Measurements from ENCODE around the gene CUL2.
"Not testable (repeated sequence)": the region's sequence is repeated elsewhere in the genome, so short reads cannot be mapped to it uniquely, and the experiment has no call there.

CUL2 gene

DNA sequence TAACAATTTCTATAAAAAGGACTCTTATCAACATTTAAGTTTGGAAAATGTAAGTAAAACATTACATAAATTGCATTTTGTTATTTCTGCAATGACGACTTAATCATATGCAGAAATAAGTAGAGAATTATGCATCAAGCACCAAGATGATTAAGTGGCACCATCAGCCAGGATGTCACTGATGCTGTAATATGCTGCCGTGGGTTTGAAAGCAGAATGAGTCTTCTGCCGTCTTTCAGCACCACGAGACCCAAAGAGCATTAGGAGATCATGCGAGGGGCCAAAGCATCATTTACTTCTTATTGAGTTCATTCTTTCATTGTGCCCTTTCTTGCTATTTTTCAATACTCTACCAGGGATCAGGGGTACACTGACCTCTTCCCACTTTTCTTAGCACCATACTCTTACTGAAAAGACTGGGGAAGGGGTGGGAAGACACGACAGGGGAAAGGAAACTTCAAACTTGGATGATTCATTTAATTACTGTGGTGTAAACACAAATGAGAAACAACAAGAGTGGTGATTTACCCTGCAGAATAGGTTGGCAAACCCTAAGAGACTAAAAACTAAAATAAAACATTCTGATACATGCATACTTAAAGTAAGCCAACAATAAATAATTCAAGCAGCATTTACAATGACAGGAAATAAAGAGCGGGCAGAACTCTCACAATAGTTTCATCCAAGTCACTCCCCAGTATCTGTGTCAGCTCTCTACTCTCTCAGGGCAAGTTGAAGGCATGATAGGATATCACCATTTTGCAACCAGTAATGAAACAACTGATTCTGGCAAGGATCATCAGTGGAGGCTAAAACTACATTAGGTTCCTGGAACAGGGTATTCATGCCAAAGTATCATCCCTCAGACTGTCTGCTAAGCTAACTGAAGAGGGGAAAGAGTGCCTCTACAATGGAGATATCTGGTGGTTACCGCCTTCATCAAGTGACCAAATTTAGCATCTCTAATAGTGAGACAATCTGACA is 70.8 kb downstream of the CUL2 start:
- DNase-seq (ENCODE audit: low read depth) = no peak

- DNase-seq (ENCODE audit: low read depth) = no peak
Measured at GRCh38 chr10:35017608-35018007, 72.5 kb downstream of the CUL2 start.

DNA sequence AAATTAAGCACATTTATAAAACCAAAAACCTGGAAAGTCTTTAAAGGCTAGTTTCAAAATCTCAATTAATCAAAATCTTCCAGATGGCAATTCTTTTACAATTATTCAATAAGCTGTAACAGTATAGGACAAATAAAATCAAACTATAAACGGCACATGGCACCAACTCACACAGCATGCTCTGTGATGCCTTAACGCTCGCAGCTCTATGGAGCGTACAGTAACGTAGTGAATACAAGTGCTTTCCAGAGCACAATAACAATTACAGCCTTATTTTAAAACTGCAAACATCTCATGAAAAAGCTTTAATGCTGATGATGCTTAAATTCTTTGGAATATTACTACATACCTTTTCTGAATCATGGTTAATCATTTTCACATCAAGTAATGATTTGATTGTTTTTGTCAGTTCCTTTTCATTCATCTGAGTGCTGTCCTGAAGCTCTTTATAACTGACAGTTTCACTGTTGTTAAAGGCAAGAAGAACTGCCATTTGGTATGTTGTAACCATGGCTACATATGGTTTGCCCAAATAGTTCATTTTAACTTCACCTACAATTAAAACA is 74.2 kb downstream of the CUL2 start:
- no peak for DNase-seq (ENCODE audit: low read depth)

GRCh38 chr10:35012781-35013180 is 77.4 kb downstream of the CUL2 start:
- DNase-seq (ENCODE audit: low read depth) = no peak

GRCh38 chr10:35011771-35012191 is 78.4 kb downstream of the CUL2 start:
- DNase-seq (ENCODE audit: low read depth) = no peak

GRCh38 chr10:35007858-35008301 is 82.3 kb downstream of the CUL2 start:
- DNase-seq (ENCODE audit: low read depth) = no peak

- DNase-seq (ENCODE audit: low read depth) = no peak
Measured at GRCh38 chr10:35006836-35007235, 83.3 kb downstream of the CUL2 start.

- no peak for DNase-seq (ENCODE audit: low read depth)
Measured at GRCh38 chr10:35005868-35006267, 84.3 kb downstream of the CUL2 start.

DNA sequence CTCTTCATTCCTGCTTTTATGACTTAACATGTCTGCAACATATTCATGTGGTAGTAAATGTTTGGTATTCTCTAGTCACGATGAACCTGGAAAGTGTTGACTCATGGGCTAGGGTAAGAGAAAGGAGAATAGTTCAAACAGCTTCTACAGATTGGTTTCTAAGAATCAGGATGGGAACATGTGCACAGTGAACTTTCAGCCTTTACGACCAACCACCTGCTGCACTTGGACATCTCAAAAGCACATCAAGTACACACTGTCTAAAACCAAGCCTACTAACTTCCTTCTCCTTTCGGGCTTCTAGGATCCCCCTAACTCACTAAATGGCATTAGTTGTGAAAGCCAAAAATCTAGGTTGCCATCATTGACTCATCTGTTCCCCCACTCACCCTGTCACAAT is 85.5 kb downstream of the CUL2 start:
- no peak for DNase-seq (ENCODE audit: low read depth)

GRCh38 chr10:35003906-35004305 is 86.2 kb downstream of the CUL2 start:
- DNase-seq (ENCODE audit: low read depth) = no peak

DNA sequence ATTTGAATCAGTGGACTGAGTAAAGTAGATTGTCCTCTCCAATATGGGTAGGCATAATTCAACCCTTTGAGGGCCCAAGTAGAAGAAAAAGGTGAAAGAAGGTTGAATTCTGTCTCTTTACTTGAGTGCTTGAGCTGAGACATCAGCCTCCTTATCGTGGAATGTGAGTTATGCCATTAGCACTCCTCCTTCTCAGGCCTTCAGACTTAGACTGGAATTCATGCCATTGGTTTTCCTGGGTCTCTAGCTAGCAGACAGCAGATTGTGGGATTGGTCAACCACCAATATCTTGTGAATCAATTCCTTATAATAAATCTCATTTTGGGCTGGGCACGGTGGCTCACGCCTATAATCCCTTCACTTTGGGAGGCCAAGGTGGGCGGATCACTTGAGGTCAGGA is 89.2 kb downstream of the CUL2 start:
- no peak for DNase-seq (ENCODE audit: low read depth)

GRCh38 chr10:34999532-34999931 is 90.6 kb downstream of the CUL2 start:
- DNase-seq (ENCODE audit: low read depth) = no peak

DNA sequence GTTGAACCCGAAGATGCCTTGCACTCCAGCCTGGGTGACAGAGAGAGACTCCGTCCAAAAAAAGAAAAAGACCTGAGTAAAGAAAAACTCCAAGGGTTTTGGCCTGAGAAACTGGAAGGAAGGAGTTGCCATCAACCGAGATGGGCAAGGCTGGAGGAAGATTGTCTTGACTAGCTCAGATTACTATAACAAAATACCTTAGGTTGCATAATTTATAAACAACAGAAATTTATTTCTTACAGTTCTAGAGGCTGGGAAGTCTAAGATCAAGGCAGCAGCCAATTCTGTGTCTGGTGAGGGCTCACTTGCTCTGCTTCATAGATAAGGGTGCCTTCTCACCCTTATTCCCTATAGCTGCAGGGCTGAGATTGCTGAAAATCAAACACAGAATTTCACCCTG is 91.2 kb downstream of the CUL2 start:
- no peak for DNase-seq (ENCODE audit: low read depth)

DNA sequence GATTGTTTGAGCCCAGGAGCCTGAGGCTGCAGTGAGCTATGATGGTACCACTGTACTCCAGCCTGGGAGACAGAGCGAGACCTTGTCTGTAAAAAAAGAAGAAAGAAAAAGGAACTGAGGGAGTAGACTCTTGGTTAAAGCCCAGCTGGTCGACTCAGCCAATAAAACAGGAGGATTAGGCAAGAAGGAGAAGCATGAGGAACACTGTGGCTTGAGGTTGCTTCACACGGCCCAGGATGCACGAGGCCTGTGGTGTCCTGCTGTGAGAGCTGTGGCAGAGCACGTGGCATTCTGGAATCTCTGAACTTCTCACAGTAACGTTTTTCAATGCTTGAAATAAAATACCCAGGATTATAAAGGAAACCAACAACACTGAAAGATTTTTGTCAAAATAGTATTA is 93.3 kb downstream of the CUL2 start:
- no peak for DNase-seq (ENCODE audit: low read depth)

DNA sequence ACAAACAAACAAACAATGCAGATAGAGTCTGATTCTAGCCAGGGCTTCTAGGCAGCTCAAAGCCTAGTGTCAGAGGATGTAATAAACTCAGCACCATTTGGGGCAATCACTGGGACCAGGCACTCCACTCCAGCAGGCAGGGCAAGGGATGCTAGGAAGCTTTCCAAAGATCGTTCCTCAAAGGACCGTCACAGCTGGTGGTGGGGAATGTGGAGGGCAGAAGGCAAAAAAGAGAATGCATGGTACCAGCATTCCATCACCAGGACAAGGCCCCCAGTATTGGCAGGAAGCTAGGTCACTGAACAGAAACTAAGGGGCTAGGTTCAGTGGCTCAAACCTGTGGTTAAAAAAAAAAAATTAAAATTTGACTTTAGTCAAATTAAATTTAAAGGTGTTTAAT is 94.2 kb downstream of the CUL2 start:
- DNase-seq (ENCODE audit: low read depth) = no peak

DNA sequence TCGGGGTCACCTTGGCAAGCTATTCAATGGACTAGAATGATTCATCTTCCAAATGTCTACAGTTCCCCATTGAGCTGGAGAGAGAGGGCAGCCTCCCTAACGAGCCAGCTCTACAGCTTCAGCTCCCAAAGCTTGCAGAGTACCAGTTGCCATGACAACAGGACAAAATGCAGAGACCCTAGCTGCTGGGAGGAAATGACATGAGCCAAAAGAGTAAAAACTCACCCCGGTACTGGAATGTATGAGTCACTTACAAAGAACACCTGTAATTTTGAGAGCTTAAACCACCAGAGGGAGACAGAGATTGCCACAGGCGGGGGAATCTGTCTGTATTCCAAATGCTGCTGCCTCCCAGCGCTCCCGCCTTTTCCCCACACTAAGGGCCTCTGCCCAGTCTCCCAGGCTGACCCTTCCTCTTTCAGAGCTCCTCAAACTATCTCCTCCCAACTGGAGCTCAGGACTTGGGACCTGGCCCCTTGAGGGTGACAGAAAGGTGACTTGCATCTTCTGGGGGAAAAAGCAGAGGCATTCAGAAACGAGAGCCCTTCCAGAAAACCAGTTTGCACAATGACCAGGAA is 95.5 kb downstream of the CUL2 start:
- DNase-seq (ENCODE audit: low read depth) = peak; percentile 22

GRCh38 chr10:34993782-34994181 is 96.4 kb downstream of the CUL2 start:
- DNase-seq (ENCODE audit: low read depth) = no peak

DNA sequence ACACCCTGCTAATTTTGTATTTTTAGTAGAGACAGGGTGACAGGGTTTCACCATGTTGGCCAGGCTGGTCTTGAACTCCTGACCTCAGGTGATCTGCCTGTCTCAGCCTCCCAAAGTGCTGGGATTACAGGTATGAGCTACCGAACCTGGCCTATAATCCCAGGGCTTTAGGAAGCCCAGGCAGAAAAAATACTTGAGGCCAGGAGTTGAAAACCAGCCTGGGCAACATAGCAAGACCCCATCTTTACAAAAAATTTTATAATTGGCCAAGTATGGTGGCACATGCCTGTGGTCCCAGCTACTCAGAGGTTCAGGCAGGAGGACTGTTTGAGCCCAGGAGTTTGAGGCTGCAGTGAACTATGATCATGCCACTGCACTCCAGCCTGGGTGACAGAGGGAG is 99.0 kb downstream of the CUL2 start:
- DNase-seq (ENCODE audit: low read depth) = not testable (repeated sequence)

DNA sequence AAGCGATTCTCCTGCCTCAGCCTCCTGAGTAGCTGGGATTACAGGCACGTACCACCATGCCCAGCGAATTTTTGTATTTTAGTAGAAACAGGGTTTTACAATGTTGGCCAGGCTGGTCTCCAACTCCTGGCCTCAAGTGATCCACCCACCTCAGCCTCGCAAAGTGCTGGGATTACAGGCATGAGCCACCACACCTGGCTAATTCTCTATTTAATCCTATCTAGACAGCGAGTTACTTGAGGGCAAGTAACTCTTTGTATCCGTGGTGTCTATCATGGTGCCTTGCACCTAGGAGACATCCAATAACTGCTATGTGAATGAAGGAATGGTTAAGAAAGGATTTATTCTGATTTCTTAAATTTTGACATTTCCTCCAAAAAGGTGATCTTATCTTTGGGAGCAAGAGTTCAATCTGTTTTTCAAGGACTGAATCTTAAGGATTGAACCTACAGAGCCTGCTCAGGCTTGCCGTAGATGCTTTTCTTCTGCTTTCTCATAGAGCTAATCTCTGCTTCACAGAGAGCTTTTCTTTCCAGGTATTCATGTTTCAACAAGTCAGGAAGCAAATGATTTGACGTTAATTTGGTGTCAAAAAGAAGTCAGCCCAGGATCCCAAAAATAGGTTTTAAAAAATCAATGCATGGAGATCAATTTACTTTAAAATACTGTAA is 101.6 kb downstream of the CUL2 start:
- DNase-seq (ENCODE audit: low read depth) = no peak

DNA sequence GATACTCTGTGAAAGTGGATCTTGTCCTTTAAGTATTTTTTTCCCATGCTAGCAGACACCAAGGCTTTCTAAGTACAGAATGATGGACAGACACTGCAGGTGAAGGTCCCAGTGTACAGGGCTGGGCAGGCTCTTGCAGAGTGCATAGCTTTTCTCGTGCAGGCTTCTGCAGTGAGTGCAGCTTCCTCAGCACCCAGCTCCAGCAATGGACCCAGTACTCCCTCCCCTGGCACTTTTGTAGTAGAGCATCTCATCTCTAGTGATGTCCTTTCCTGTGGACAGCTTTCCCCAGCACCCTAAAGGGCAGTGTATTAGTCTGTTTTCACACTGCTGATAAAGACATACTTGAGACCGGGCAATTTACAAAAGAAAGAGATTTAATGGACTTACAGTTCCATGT is 104.3 kb downstream of the CUL2 start:
- DNase-seq (ENCODE audit: low read depth) = no peak

GRCh38 chr10:34985146-34985545 is 105.0 kb downstream of the CUL2 start:
- DNase-seq (ENCODE audit: low read depth) = no peak

- no peak for DNase-seq (ENCODE audit: low read depth)
Measured at GRCh38 chr10:34981844-34982243, 108.3 kb downstream of the CUL2 start.

- no peak for DNase-seq (ENCODE audit: low read depth)
Measured at GRCh38 chr10:34979938-34980337, 110.2 kb downstream of the CUL2 start.
